PC-9 (cell line): Measurements from ENCODE around the gene TGFB1.

Source experiments
- CTCF ChIP-seq: fragments of 200-600 bp; sonication (generic); conservative IDR thresholded peaks from 2 replicates; pipeline ENCODE4 v1.6.1; 2017; ENCODE audit warnings: mixed run types, antibody characterized with exemption, mild to moderate bottlenecking, moderate library complexity
- EZH2 ChIP-seq: fragments of 200-600 bp; sonication (generic); IDR thresholded peaks from 2 replicates; pipeline ENCODE4 v1.8.0; 2017; ENCODE audit warnings: antibody characterized with exemption, low read depth

DNA sequence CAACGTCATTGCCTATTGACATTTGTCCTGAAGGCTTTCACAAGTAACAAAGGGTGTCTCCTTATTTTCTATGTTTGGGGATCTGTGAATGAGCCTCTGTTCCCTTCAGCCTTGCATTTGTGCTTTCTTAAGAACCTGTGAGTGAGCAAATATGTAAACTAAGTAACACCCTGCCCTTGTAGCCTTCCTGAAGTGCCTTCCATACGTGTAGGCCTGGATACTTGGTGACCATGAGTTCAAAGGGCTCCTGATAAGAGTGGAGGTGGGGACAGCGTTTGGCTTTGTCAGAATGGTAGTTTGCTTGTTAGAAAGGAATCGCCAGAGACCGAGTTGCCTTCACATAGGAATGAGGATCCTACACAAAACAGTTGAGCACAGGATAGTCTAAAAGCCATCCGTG, 58.2 kb downstream of the TGFB1 start:
- no peak for TF ChIP-seq CTCF
- no peak for TF ChIP-seq EZH2
